Ascending aorta (tissue), 2 donors: ENCODE results near the gene PPP2R5C. TPM values are rescaled to one million over a fixed set of nuclear protein-coding genes. Genes with fewer than 3 reads are reported as not detected.

Experiments
- DNase-seq, 2 donors: peaks; one replicate each; pipeline ENCODE4 v3.0.0-alpha.2; 2019; ENCODE audit warnings: low spot score in 2 of 2
- H3K27ac ChIP-seq, 2 donors: fragments of 200-600 bp; sonication (generic); one replicate each; pipeline ENCODE4 v1.5.1; 2016 to 2017; ENCODE audit warnings: mild to moderate bottlenecking in 1 of 2
- H3K27me3 ChIP-seq: fragments of 200-600 bp; sonication (generic); one replicate; pipeline ENCODE4 v1.5.1; 2017
- H3K36me3 ChIP-seq, 2 donors: fragments of 200-600 bp; sonication (generic); one replicate each; pipeline ENCODE4 v1.5.1; 2016
- H3K4me1 ChIP-seq, 2 donors: fragments of 200-600 bp; sonication (generic); one replicate each; pipeline ENCODE4 v1.5.1; 2016 to 2017; ENCODE audit warnings: mild to moderate bottlenecking in 1 of 2
- H3K4me3 ChIP-seq, 2 donors: fragments of 200-600 bp; sonication (generic); one replicate each; pipeline ENCODE4 v1.5.1; 2016 to 2017; ENCODE audit warnings: mild to moderate bottlenecking in 1 of 2
- H3K9me3 ChIP-seq, 2 donors: fragments of 200-600 bp; sonication (generic); one replicate each; pipeline ENCODE4 v1.5.1; 2016
- CTCF ChIP-seq, 3 experiments: fragments of 200-600 bp in 2 of 3; fragments of 450-650 bp in 1 of 3; sonication (generic) in 2 of 3; IDR thresholded peaks; one replicate each; pipeline ENCODE4 v1.5.1; 2016 to 2019; ENCODE audit warnings: antibody characterized with exemption in 3 of 3, mild to moderate bottlenecking in 1 of 3, moderate library complexity in 1 of 3
- intact Hi-C: fragments of 100-400 bp; cut with DNase I; formaldehyde crosslinking; loops from one replicate; pipeline ENCODE4 v1.15.1; 2023
- total RNA-seq: library from RNA; depleted of rRNA; stranded (reverse); fragments of >200 nt; gene quantifications from one replicate; pipeline ENCODE4 v1.1.0, GENCODE V29; 2016

PPP2R5C gene
- total RNA-seq, 1 donor from 2014 or later = 45.6 TPM

GRCh38 chr14:101962503-101962874 is 201.0 kb downstream of the PPP2R5C start:
- Histone ChIP-seq H3K27me3 (no peaks in the 10 kb centered on the region), H3K9me3 (no peaks in the 10 kb centered on the region), H3K4me3 (no peak overlapping the region), H3K27ac (no peak overlapping the region), H3K4me1 (peaks cover 2 to 3% of the 10 kb centered on the region in 2 donors), H3K36me3 (no peaks in the 10 kb centered on the region)
- TF ChIP-seq CTCF (IDR thresholded peaks at IDR 0.05) = no peak
- no peak for DNase-seq
- intact Hi-C loops = loop anchor here (5.0 to 10.0 kb wide), 6 partner anchors 85 to 1585 kb away; partner anchors contain the start of genes EIF5, PPP2R5C, WDR20 and WDR25

GRCh38 chr14:101963052-101963451 is 201.5 kb downstream of the PPP2R5C start:
- Histone ChIP-seq H3K9me3 (no peaks in the 10 kb centered on the region), H3K4me3 (no peak overlapping the region), H3K27me3 (no peaks in the 10 kb centered on the region), H3K36me3 (no peaks in the 10 kb centered on the region), H3K4me1 (peaks cover 2 to 4% of the 10 kb centered on the region in 2 donors), H3K27ac (no peak overlapping the region)
- no peak for TF ChIP-seq CTCF (IDR thresholded peaks at IDR 0.05)
- DNase-seq = no peak
- intact Hi-C loops = loop anchor here (5.0 to 10.0 kb wide), 6 partner anchors 84 to 1586 kb away; partner anchors contain the start of genes EIF5, PPP2R5C, WDR20 and WDR25

GRCh38 chr14:101963656-101964296 is 202.3 kb downstream of the PPP2R5C start:
- no peak for DNase-seq
- Histone ChIP-seq H3K4me3 (peak overlapping the region; percentile 100), H3K4me1 (peaks cover 2 to 6% of the 10 kb centered on the region in 2 donors), H3K27ac (peak overlapping the region; percentile 37 to 52), H3K27me3 (no peaks in the 10 kb centered on the region), H3K9me3 (no peaks in the 10 kb centered on the region), H3K36me3 (peaks cover 0 to 4% of the 10 kb centered on the region in 2 donors)
- TF ChIP-seq CTCF (IDR thresholded peaks at IDR 0.05) = no peak
- intact Hi-C loops = loop anchor here (1.0 to 10.0 kb wide), 10 partner anchors 9 to 1586 kb away; partner anchors contain the start of genes EIF5, HSP90AA1, PPP2R5C and WDR20

GRCh38 chr14:101964297-101965180 is 203.0 kb downstream of the PPP2R5C start, which contains the start of gene DYNC1H1:
Gene DYNC1H1, plus strand, starts transcription at chr14:101964573. Its CDS starts 119 bp downstream, at chr14:101964692.
- TF ChIP-seq CTCF (IDR thresholded peaks at IDR 0.05) = no peak
- H3K4me1 ChIP-seq = peaks cover 2 to 6% of the 10 kb centered on the region in 2 donors
- H3K4me3 ChIP-seq = peak within 1 kb of the TSS; percentile 100
- no peaks in the 10 kb centered on the region for H3K27me3 ChIP-seq
- intact Hi-C loops = loop anchor here (1.0 to 10.0 kb wide), 10 partner anchors 8 to 1587 kb away; partner anchors contain the start of genes EIF5, HSP90AA1, PPP2R5C and WDR20
- H3K36me3 ChIP-seq = peaks cover 0 to 9% of the 10 kb centered on the region in 2 donors
- peak within 1 kb of the TSS; percentile 93 to 95 for H3K27ac ChIP-seq
- DNase-seq = peak; percentile 77 to 96
- no peaks in the 10 kb centered on the region for H3K9me3 ChIP-seq

- no peak for TF ChIP-seq CTCF (IDR thresholded peaks at IDR 0.05)
- DNase-seq = peak in 1 of 2 donors; percentile 81
- no peaks in the 10 kb centered on the region for H3K27me3 ChIP-seq
- H3K4me3 ChIP-seq = peak overlapping the region; percentile 100
- H3K9me3 ChIP-seq = no peaks in the 10 kb centered on the region
- intact Hi-C loops = loop anchor here (2.0 to 10.0 kb wide), 3 partner anchors 16 to 1370 kb away; partner anchors contain the start of genes EIF5 and HSP90AA1
- H3K27ac ChIP-seq = peak overlapping the region; percentile 93 to 95
- peaks cover 0 to 13% of the 10 kb centered on the region in 2 donors for H3K36me3 ChIP-seq
- peaks cover 2 to 6% of the 10 kb centered on the region in 2 donors for H3K4me1 ChIP-seq
Observed at GRCh38 chr14:101965181-101965544, 203.7 kb downstream of the PPP2R5C start.
